Transverse colon (tissue), 4 donors: ENCODE results near the gene ZFP42. TPM values are rescaled to one million over a fixed set of nuclear protein-coding genes. Genes with fewer than 3 reads are reported as not detected.

Experiments
- DNase-seq: peaks from one replicate; pipeline ENCODE4 v3.0.0-alpha.2; 2019
- H3K27ac ChIP-seq, 4 donors: fragments of 200-600 bp; sonication (generic); 2 replicates each; pipeline ENCODE4 v1.5.1; 2016 to 2018; ENCODE audit warnings: inconsistent platforms in 4 of 4
- H3K27me3 ChIP-seq: fragments of 200-600 bp; sonication (generic); 2 replicates; pipeline ENCODE4 v1.5.1; 2017; ENCODE audit warnings: inconsistent platforms
- H3K36me3 ChIP-seq, 4 donors: fragments of 200-600 bp; sonication (generic); 2 replicates each; pipeline ENCODE4 v1.5.1; 2017 to 2019; ENCODE audit warnings: inconsistent platforms in 4 of 4
- H3K4me1 ChIP-seq, 4 donors: fragments of 200-600 bp; sonication (generic); 2 replicates each; pipeline ENCODE4 v1.5.1; 2017 to 2020; ENCODE audit warnings: inconsistent platforms in 4 of 4
- H3K4me3 ChIP-seq, 4 donors: fragments of 200-600 bp; sonication (generic); 1 replicate in 1 of 4; 2 replicates in 3 of 4; pipeline versions ENCODE4 v1.5.1 to v1.6.1; 2017 to 2019; ENCODE audit warnings: inconsistent platforms in 4 of 4
- H3K9me3 ChIP-seq, 2 donors: fragments of 200-600 bp; sonication (generic); 2 replicates each; pipeline ENCODE4 v1.5.1; 2017 to 2019; ENCODE audit warnings: inconsistent platforms in 2 of 2
- CTCF ChIP-seq, 5 experiments: fragments of 200-600 bp in 3 of 5; fragments of 450-650 bp in 2 of 5; sonication (generic) in 3 of 5; IDR thresholded peaks; 1 replicate in 2 of 5; 2 replicates in 3 of 5; pipeline ENCODE4 v1.5.1; 2016 to 2017; ENCODE audit warnings: antibody characterized with exemption in 5 of 5, inconsistent platforms in 3 of 5, mild to moderate bottlenecking in 2 of 5, moderate library complexity in 1 of 5
- EP300 ChIP-seq: sonication (generic); formaldehyde crosslinking; IDR thresholded peaks from one replicate; pipeline ENCODE4 v1.6.1; 2017; ENCODE audit warnings: antibody characterized with exemption, low read depth
- POLR2A ChIP-seq: fragments of 450-650 bp; IDR thresholded peaks from one replicate; pipeline ENCODE4 v1.6.1; 2016; ENCODE audit warnings: antibody characterized with exemption, mild to moderate bottlenecking, moderate library complexity
- POLR2AphosphoS5 ChIP-seq, 3 donors: sonication (generic); formaldehyde crosslinking; IDR thresholded peaks; one replicate each; pipeline ENCODE4 v1.6.1; 2016; ENCODE audit warnings: antibody characterized with exemption in 3 of 3
- WGBS, 2 donors: methylation state at CpG; one replicate each; pipeline ENCODE4 v1.1.5; 2018; ENCODE audit warnings: low coverage in 1 of 2; 5-methylcytosine and 5-hydroxymethylcytosine counted together
- in situ Hi-C, 4 donors: fragments of 200-750 bp; cut with MboI; loops; one replicate each; pipeline versions ENCODE4 v1.15.0 to v1.15.1; 2017; ENCODE audit warnings: low sequenced_read_pairs in 3 of 4, low pct_ligation_motif_present in 1 of 4, low pct_unique_long_range_greater_than_20kb in 1 of 4
- intact Hi-C: fragments of 100-400 bp; cut with DNase I; formaldehyde crosslinking; loops from one replicate; pipeline ENCODE4 v1.15.1; 2023; ENCODE audit warnings: low total_unique reads
- total RNA-seq, 4 donors: library from RNA; depleted of rRNA; stranded (reverse); fragments of >200 nt; gene quantifications; one replicate each; pipeline ENCODE4 v1.1.0, GENCODE V29; 2016

ZFP42 gene
- total RNA-seq, 4 donors from 2014 or later: not detected

GRCh38 chr4:188031751-188032150, 36.2 kb downstream of the ZFP42 start:
- no peak overlapping the region for H3K27ac ChIP-seq
- H3K27me3 ChIP-seq: no peaks in the 10 kb centered on the region
- TF ChIP-seq CTCF (IDR thresholded peaks at IDR 0.05) (no peak), EP300 (no peak), POLR2A (no peak)
- WGBS, 2 donors: 77 to 81% methylated on average over 16 to 18 of the region's 18 CpGs
- no peaks in the 10 kb centered on the region for H3K36me3 ChIP-seq
- H3K9me3 ChIP-seq: no peaks in the 10 kb centered on the region
- no peak overlapping the region for H3K4me3 ChIP-seq
- no peak for DNase-seq
- H3K4me1 ChIP-seq: no peaks in the 10 kb centered on the region
- in situ Hi-C loops (no loop called here), intact Hi-C loops (no loop called here)

- in situ Hi-C loops (no loop called here), intact Hi-C loops (no loop called here)
- Histone ChIP-seq H3K4me3 (no peak overlapping the region), H3K27me3 (no peaks in the 10 kb centered on the region), H3K9me3 (no peaks in the 10 kb centered on the region), H3K36me3 (no peaks in the 10 kb centered on the region), H3K27ac (no peak overlapping the region), H3K4me1 (no peaks in the 10 kb centered on the region)
- 58 to 61% methylated on average over 2 to 12 of the region's 12 CpGs for WGBS, 2 donors
- TF ChIP-seq POLR2AphosphoS5 (IDR thresholded peaks at IDR 0.05) (no peak), CTCF (IDR thresholded peaks at IDR 0.05) (no peak), EP300 (no peak), POLR2A (no peak)
- no peak for DNase-seq
Measured at GRCh38 chr4:188032170-188032569, 36.6 kb downstream of the ZFP42 start.

GRCh38 chr4:188032583-188032982, 37.0 kb downstream of the ZFP42 start:
- TF ChIP-seq POLR2A (no peak), POLR2AphosphoS5 (IDR thresholded peaks at IDR 0.05) (no peak), EP300 (no peak), CTCF (IDR thresholded peaks at IDR 0.05) (no peak)
- H3K27ac ChIP-seq: no peak overlapping the region
- H3K36me3 ChIP-seq: no peaks in the 10 kb centered on the region
- no peaks in the 10 kb centered on the region for H3K4me1 ChIP-seq
- H3K27me3 ChIP-seq: no peaks in the 10 kb centered on the region
- 71 to 80% methylated on average over 7 to 16 of the region's 16 CpGs for WGBS, 2 donors
- no peak for DNase-seq
- intact Hi-C loops: no loop called here
- in situ Hi-C loops: no loop called here
- H3K4me3 ChIP-seq: no peak overlapping the region
- H3K9me3 ChIP-seq: no peaks in the 10 kb centered on the region

GRCh38 chr4:188037003-188037713, 41.6 kb downstream of the ZFP42 start:
- WGBS, 2 donors: 75% methylated on average over 12 of the region's 12 CpGs
- Histone ChIP-seq H3K27ac (no peak overlapping the region), H3K4me1 (no peaks in the 10 kb centered on the region), H3K36me3 (no peaks in the 10 kb centered on the region), H3K9me3 (no peaks in the 10 kb centered on the region), H3K27me3 (no peaks in the 10 kb centered on the region), H3K4me3 (no peak overlapping the region)
- no peak for TF ChIP-seq POLR2AphosphoS5 (IDR thresholded peaks at IDR 0.05)
- DNase-seq: no peak
- in situ Hi-C loops (no loop called here), intact Hi-C loops (no loop called here)

- 90 to 94% methylated on average over 16 to 21 of the region's 21 CpGs for WGBS, 2 donors
Measured at GRCh38 chr4:188041721-188042120, 46.1 kb downstream of the ZFP42 start.

More at GRCh38 chr4:188041721-188042120, 46.1 kb downstream of the ZFP42 start:
- in situ Hi-C loops (no loop called here), intact Hi-C loops (no loop called here)
- Histone ChIP-seq H3K27ac (no peak overlapping the region), H3K27me3 (no peaks in the 10 kb centered on the region), H3K4me1 (no peaks in the 10 kb centered on the region), H3K9me3 (no peaks in the 10 kb centered on the region), H3K36me3 (no peaks in the 10 kb centered on the region), H3K4me3 (no peak overlapping the region)
- TF ChIP-seq POLR2AphosphoS5 (IDR thresholded peaks at IDR 0.05) (no peak), EP300 (no peak), POLR2A (no peak), CTCF (IDR thresholded peaks at IDR 0.05) (no peak)
- no peak for DNase-seq
